B cell (primary cell): ENCODE results near the gene HIPK4. TPM values are rescaled to one million over a fixed set of nuclear protein-coding genes. Genes with fewer than 3 reads are reported as not detected.

Source experiments
- ATAC-seq: fragments of 200-7000 bp; cut with Tn5 transposase; one replicate; pipeline ENCODE4 v1.10.0; 2021; ENCODE audit warnings: low read depth, mild to moderate bottlenecking, moderate number of reproducible peaks, moderate library complexity
- CTCF ChIA-PET: fragments of 350-600 bp; sonication (Branson Sonifier 250); formaldehyde crosslinking; loops from one replicate; lab custom pipeline; 2021; ENCODE audit warnings: antibody characterized with exemption, inconsistent platforms; lab: Charles Lee
- POLR2A ChIA-PET: fragments of 350-600 bp; sonication (Branson Sonifier 250); formaldehyde crosslinking; loops from one replicate; lab custom pipeline; 2021; ENCODE audit warnings: antibody characterized with exemption; lab: Charles Lee
- DNase-seq: peaks from one replicate; pipeline ENCODE4 v3.0.0; 2013
- H2AFZ ChIP-seq: 2 replicates; pipeline ENCODE4 v1.6.1; 2012; ENCODE audit warnings: mild to moderate bottlenecking, low read depth, low read length; ENCODE audit not compliant: insufficient read depth, poor library complexity, severe bottlenecking
- H3K27ac ChIP-seq, 2 donors: 1 replicate in 1 of 2; 2 replicates in 1 of 2; pipeline ENCODE4 v1.5.1; 2012 to 2013; ENCODE audit warnings: low read length in 2 of 2, mild to moderate bottlenecking in 2 of 2, moderate library complexity in 1 of 2
- H3K27me3 ChIP-seq, 4 experiments: fragments of 200-600 bp in 1 of 4; sonication (generic) in 1 of 4; replicated peaks in 1 of 4; 1 replicate in 2 of 4; 2 replicates in 2 of 4; pipeline versions ENCODE4 v1.6.1 to v1.7.0; 2013 to 2016; ENCODE audit warnings: low read length in 3 of 4, mild to moderate bottlenecking in 2 of 4, mixed read lengths in 1 of 4, moderate library complexity in 1 of 4; ENCODE audit not compliant: insufficient read depth in 4 of 4, control insufficient read depth in 3 of 4; ENCODE audit errors: control extremely low read depth in 1 of 4
- H3K36me3 ChIP-seq, 2 experiments: replicated peaks in 1 of 2; 1 replicate in 1 of 2; 2 replicates in 1 of 2; pipeline versions ENCODE4 v1.6.1 to v1.7.1; 2013; ENCODE audit warnings: low read length in 1 of 2; ENCODE audit not compliant: insufficient read depth in 2 of 2, control insufficient read depth in 1 of 2; ENCODE audit errors: control extremely low read depth in 1 of 2, extremely low read depth in 1 of 2
- H3K4me1 ChIP-seq, 2 donors: fragments of 200-600 bp in 1 of 2; sonication (generic) in 1 of 2; 1 replicate in 1 of 2; 2 replicates in 1 of 2; pipeline versions ENCODE4 v1.5.1 to v1.6.1; 2013 to 2017; ENCODE audit warnings: low read length in 2 of 2; ENCODE audit not compliant: control insufficient read depth in 2 of 2, insufficient read depth in 2 of 2
- H3K4me2 ChIP-seq: replicated peaks from 2 replicates; pipeline ENCODE3; 2012; ENCODE audit warnings: mild to moderate bottlenecking, low read depth, low read length; ENCODE audit not compliant: poor library complexity, severe bottlenecking
- H3K4me3 ChIP-seq, 5 experiments: fragments of 200-600 bp in 1 of 5; sonication (generic) in 1 of 5; 1 replicate in 3 of 5; 2 replicates in 2 of 5; pipeline versions ENCODE4 v1.5.1 to v1.7.0; 2011 to 2016; ENCODE audit warnings: low read length in 4 of 5, mild to moderate bottlenecking in 4 of 5, low read depth in 2 of 5, control low read depth in 1 of 5, moderate library complexity in 1 of 5; ENCODE audit not compliant: insufficient read depth in 1 of 5; ENCODE audit errors: control extremely low read depth in 1 of 5, extremely low read depth in 1 of 5
- H3K79me2 ChIP-seq: fragments of 200-600 bp; sonication (generic); one replicate; pipeline ENCODE4 v1.6.0; 2016; ENCODE audit warnings: low read length; ENCODE audit not compliant: control insufficient read depth, insufficient read depth
- H3K9ac ChIP-seq: fragments of 200-600 bp; sonication (generic); 2 replicates; pipeline ENCODE4 v1.6.1; 2017; ENCODE audit warnings: mild to moderate bottlenecking, low read length, moderate library complexity
- H3K9me3 ChIP-seq, 3 donors: one replicate each; pipeline versions ENCODE4 v1.6.1 to v1.7.1; 2013; ENCODE audit warnings: low read length in 2 of 3; ENCODE audit not compliant: control insufficient read depth in 2 of 3, insufficient read depth in 1 of 3; ENCODE audit errors: control extremely low read depth in 1 of 3
- H4K20me1 ChIP-seq: 2 replicates; pipeline ENCODE4 v1.6.0; 2012; ENCODE audit warnings: mild to moderate bottlenecking, low read length; ENCODE audit not compliant: insufficient read depth, control insufficient read depth, poor library complexity, severe bottlenecking
- H3K27ac Mint-ChIP-seq: one replicate; pipeline ENCODE4 v1.8.0; 2021; ENCODE audit warnings: mixed read lengths
- H3K27me3 Mint-ChIP-seq: one replicate; pipeline ENCODE4 v1.8.0; 2021; ENCODE audit warnings: mixed read lengths
- H3K4me1 Mint-ChIP-seq: one replicate; pipeline ENCODE4 v1.8.0; 2021; ENCODE audit warnings: mixed read lengths
- H3K4me3 Mint-ChIP-seq: one replicate; pipeline ENCODE4 v1.8.0; 2021; ENCODE audit warnings: mixed read lengths
- H3K9me3 Mint-ChIP-seq: one replicate; pipeline ENCODE4 v1.8.0; 2022; ENCODE audit warnings: mixed read lengths; ENCODE audit not compliant: insufficient read depth
- CTCF ChIP-seq: fragments of 200-600 bp; IDR thresholded peaks from one replicate; pipeline ENCODE4 v1.8.0; 2022; ENCODE audit warnings: antibody characterized with exemption, mild to moderate bottlenecking
- EZH2 ChIP-seq: IDR thresholded peaks from 2 replicates; pipeline ENCODE4 v1.6.1; 2012; ENCODE audit warnings: borderline replicate concordance, low read depth, mild to moderate bottlenecking, moderate library complexity, low read length; ENCODE audit not compliant: insufficient read depth, poor library complexity, severe bottlenecking
- WGBS: methylation state at CpG from one replicate; pipeline ENCODE4 v1.1.5; 2013; ENCODE audit warnings: missing lambda C conversion rate; ENCODE audit not compliant: insufficient coverage; 5-methylcytosine and 5-hydroxymethylcytosine counted together
- intact Hi-C: fragments of 100-400 bp; cut with micrococcal nuclease; formaldehyde crosslinking; loops from one replicate; pipeline ENCODE4 v1.10.0; 2022
- polyA plus RNA-seq: library from polyadenylated mRNA; depleted of rRNA; stranded (reverse); fragments of >200 nt; gene quantifications from 2 replicates; pipeline ENCODE4 v1.2.3, GENCODE V29; 2012
- total RNA-seq, 2 donors: library from RNA; stranded (reverse); fragments of 120-200 nt in 1 of 2; gene quantifications; 1 replicate in 1 of 2; 2 replicates in 1 of 2; pipeline versions ENCODE4 v1.2.3 to v1.2.4, GENCODE V29; 2013 to 2022

HIPK4 gene
- total and polyA plus RNA-seq, 2 donors (not counting 1 experiment from before 2014, with no cell fraction given) = 0.04 to 0.20 TPM

GRCh38 chr19:40365613-40366401 is 24.2 kb downstream of the HIPK4 start:
- Mint-ChIP-seq H3K27ac (no peak overlapping the region), H3K27me3 (no peaks in the 10 kb centered on the region), H3K4me1 (peaks cover 9% of the 10 kb centered on the region), H3K4me3 (peak overlapping the region; percentile 44), H3K9me3 (no peaks in the 10 kb centered on the region)
- Histone ChIP-seq H3K36me3 (peaks cover 0 to 24% of the 10 kb centered on the region in 2 experiments), H3K27me3 (no peaks in the 10 kb centered on the region), H3K4me2 (peak overlapping the region; percentile 65), H3K4me1 (peaks cover 3 to 4% of the 10 kb centered on the region in 2 donors), H3K9me3 (peaks cover 0 to 4% (median 0%) of the 10 kb centered on the region in 3 donors), H4K20me1 (no peaks in the 10 kb centered on the region), H3K9ac (no peak overlapping the region), H2AFZ (peak overlapping the region; percentile 6), H3K4me3 (peak overlapping the region in 1 of 5 experiments; percentile 15), H3K79me2 (no peaks in the 10 kb centered on the region), H3K27ac (no peak overlapping the region)
- intact Hi-C loops = no loop called here
- CTCF ChIA-PET = no interaction called here
- no peak for TF ChIP-seq EZH2
- no peak for TF ChIP-seq CTCF
- POLR2A ChIA-PET = interaction anchor here (0.6 kb wide), 1 partner anchor 1918 kb away, joined by 7 read pairs; no protein-coding TSS in a partner anchor
- 63% methylated on average over 11 of the region's 28 CpGs for WGBS
- peak; percentile 58 for ATAC-seq
- peak; percentile 40 for DNase-seq

- no peak overlapping the region for H3K4me3 ChIP-seq
Observed at GRCh38 chr19:40365010-40365409, 25.0 kb downstream of the HIPK4 start.

More at GRCh38 chr19:40365010-40365409, 25.0 kb downstream of the HIPK4 start:
- 43% methylated on average over 1 of the region's 3 CpGs for WGBS
- Histone ChIP-seq H3K36me3 (peaks cover 0 to 20% of the 10 kb centered on the region in 2 experiments), H3K9me3 (peaks cover 0 to 4% (median 0%) of the 10 kb centered on the region in 3 donors), H2AFZ (peak overlapping the region; percentile 6), H3K79me2 (no peaks in the 10 kb centered on the region), H3K9ac (no peak overlapping the region), H3K27me3 (no peaks in the 10 kb centered on the region), H3K27ac (no peak overlapping the region), H3K4me1 (peaks cover 3 to 4% of the 10 kb centered on the region in 2 donors), H3K4me2 (peak overlapping the region; percentile 65), H4K20me1 (peaks cover 2% of the 10 kb centered on the region)
- POLR2A ChIA-PET = interaction anchor here (0.6 kb wide), 1 partner anchor 1919 kb away, joined by 7 read pairs; no protein-coding TSS in a partner anchor
- no peak for TF ChIP-seq CTCF
- TF ChIP-seq EZH2 = no peak
- H3K4me3 Mint-ChIP-seq = no peak overlapping the region
- CTCF ChIA-PET = no interaction called here
- DNase-seq = no peak
- intact Hi-C loops = no loop called here
- H3K27ac Mint-ChIP-seq = no peak overlapping the region
- no peak for ATAC-seq
- peaks cover 10% of the 10 kb centered on the region for H3K4me1 Mint-ChIP-seq
- H3K9me3 Mint-ChIP-seq = no peaks in the 10 kb centered on the region
- no peaks in the 10 kb centered on the region for H3K27me3 Mint-ChIP-seq
